GM06990 (cell line): ENCODE data around the gene PPID.

Experiments
- DNase-seq: peaks from one replicate; pipeline ENCODE4 v3.0.0-alpha.2; 2011; ENCODE audit not compliant: insufficient read length; ENCODE audit errors: extremely low read depth
- H3K27me3 ChIP-seq: replicated peaks from 2 replicates; pipeline ENCODE4 v1.6.0; 2011; ENCODE audit warnings: low read length; ENCODE audit not compliant: control insufficient read depth, insufficient read depth
- H3K36me3 ChIP-seq: 2 replicates; pipeline ENCODE4 v1.5.1; 2011; ENCODE audit warnings: low read length; ENCODE audit not compliant: control insufficient read depth, insufficient read depth
- H3K4me3 ChIP-seq: replicated peaks from 2 replicates; pipeline ENCODE4 v1.5.1; 2011; ENCODE audit warnings: low read depth, mild to moderate bottlenecking, control low read depth, low read length
- TF ChIP-seq, protein P1 (sequence below): IDR thresholded peaks from 2 replicates; pipeline ENCODE4 v1.5.1; 2011; ENCODE audit warnings: low read length, control low read depth, mild to moderate bottlenecking, inconsistent platforms; ENCODE audit not compliant: insufficient read depth, poor library complexity, severe bottlenecking

Gene PPID

GRCh38 chr4:158710814-158711213 is 12.4 kb downstream of the PPID start:
- TF ChIP-seq, protein P1, sequence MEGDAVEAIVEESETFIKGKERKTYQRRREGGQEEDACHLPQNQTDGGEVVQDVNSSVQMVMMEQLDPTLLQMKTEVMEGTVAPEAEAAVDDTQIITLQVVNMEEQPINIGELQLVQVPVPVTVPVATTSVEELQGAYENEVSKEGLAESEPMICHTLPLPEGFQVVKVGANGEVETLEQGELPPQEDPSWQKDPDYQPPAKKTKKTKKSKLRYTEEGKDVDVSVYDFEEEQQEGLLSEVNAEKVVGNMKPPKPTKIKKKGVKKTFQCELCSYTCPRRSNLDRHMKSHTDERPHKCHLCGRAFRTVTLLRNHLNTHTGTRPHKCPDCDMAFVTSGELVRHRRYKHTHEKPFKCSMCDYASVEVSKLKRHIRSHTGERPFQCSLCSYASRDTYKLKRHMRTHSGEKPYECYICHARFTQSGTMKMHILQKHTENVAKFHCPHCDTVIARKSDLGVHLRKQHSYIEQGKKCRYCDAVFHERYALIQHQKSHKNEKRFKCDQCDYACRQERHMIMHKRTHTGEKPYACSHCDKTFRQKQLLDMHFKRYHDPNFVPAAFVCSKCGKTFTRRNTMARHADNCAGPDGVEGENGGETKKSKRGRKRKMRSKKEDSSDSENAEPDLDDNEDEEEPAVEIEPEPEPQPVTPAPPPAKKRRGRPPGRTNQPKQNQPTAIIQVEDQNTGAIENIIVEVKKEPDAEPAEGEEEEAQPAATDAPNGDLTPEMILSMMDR, result no peak
- no peak overlapping the region for H3K4me3 ChIP-seq
- H3K36me3 ChIP-seq, result no peaks in the 10 kb centered on the region; the same call in none of the 2 replicates
- H3K27me3 ChIP-seq, result no peaks in the 10 kb centered on the region
- no peak for DNase-seq

DNA sequence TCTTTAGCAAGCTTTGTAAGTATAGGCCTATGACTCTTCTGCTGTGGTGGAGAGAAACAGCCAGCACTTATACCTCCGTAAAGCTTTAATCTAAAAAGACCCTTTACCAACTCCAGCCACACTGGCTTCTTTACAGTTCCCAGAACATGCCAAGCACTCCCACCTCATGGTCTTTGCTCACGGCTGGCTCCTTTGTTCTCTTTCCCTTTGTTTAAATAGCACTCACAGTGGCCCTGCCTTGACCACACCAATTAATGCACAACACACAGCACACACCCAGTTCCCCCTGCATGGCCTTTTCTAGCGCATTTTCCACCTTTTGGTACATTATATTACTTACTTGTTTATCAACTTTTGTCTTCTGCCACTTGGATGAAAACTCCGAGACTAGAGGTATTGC is 18.9 kb downstream of the PPID start:
- TF ChIP-seq, protein P1, result no peak
- no peak for DNase-seq
- no peaks in the 10 kb centered on the region for H3K27me3 ChIP-seq
- H3K4me3 ChIP-seq, result no peak overlapping the region
- no peaks in the 10 kb centered on the region; the same call in 1 of the 2 replicates for H3K36me3 ChIP-seq

DNA sequence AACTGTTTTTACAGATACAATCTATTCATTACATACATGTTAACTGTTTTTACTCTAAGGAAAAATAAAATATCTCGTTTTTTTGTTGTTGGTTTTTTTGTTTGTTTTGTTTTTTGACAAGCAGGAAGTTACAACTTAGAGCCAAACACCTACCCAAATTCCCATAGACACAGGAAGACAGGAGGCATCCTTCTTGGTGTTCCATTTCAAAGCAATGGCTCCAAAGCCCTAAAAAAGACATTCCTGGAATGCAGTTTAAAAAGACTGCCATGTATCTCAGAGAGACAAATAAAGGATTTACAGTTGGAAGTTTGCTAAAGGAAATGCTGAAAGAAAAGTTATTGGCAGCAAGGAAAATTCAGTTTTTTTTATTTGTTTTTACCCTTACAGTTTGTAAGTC is 34.4 kb downstream of the PPID start:
- no peaks in the 10 kb centered on the region for H3K36me3 ChIP-seq
- no peak overlapping the region for H3K4me3 ChIP-seq
- no peak for DNase-seq
- H3K27me3 ChIP-seq, result no peaks in the 10 kb centered on the region
- TF ChIP-seq, protein P1, result no peak

GRCh38 chr4:158682066-158682465 is 41.1 kb downstream of the PPID start:
- TF ChIP-seq, protein P1, result no peak
- H3K36me3 ChIP-seq, result no peaks in the 10 kb centered on the region
- DNase-seq, result no peak
- H3K27me3 ChIP-seq, result no peaks in the 10 kb centered on the region
- no peak overlapping the region for H3K4me3 ChIP-seq

- TF ChIP-seq, protein P1, result no peak
- Histone ChIP-seq H3K27me3 (no peaks in the 10 kb centered on the region), H3K4me3 (no peak overlapping the region), H3K36me3 (no peaks in the 10 kb centered on the region)
- DNase-seq, result no peak
These were observed 41.6 kb downstream of the PPID start for GRCh38 chr4:158681629-158682028.

DNA sequence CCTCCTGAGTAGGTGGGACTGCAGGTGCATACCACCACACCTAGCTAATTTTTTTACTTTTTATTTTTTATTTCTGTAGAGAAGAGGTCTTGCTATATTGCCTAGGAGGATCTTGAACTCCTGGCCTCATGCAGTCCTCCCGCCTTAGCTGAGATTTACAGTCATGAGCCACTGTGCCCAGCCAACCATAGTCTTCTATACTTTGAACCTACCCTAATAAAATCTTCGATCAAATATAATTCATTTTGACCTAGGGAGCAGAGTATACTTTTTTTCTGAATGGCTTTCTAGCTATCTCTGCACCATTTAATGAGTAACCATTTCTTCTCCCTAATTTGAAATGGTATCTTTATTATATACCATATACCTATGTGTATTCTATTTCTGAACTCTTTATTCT is 44.4 kb downstream of the PPID start:
- DNase-seq, result no peak
- TF ChIP-seq, protein P1, result no peak
- no peaks in the 10 kb centered on the region for H3K27me3 ChIP-seq
- H3K4me3 ChIP-seq, result no peak overlapping the region
- H3K36me3 ChIP-seq, result no peaks in the 10 kb centered on the region
